Hematopoietic multipotent progenitor cell treated with erythropoietin and hydrocortisone succinate and interleukin-3 and kit ligand, for 8 days (in vitro differentiated cells): ENCODE data around the gene ZNF75A.
"Not testable (repeated sequence)": the region's sequence is repeated elsewhere in the genome, so short reads cannot be mapped to it uniquely, and the experiment has no call there.

Experiments
- DNase-seq: peaks from one replicate; pipeline ENCODE4 v3.0.0-alpha.2; 2015

ZNF75A gene

GRCh38 chr16:3305109-3306068 is at the start of gene ZNF75A, which contains the start of gene TIGD7:
Gene ZNF75A, plus strand, starts transcription at chr16:3305497. Its CDS starts 2,932 bp downstream, at chr16:3308429.
Gene TIGD7, minus strand, starts transcription at chr16:3305430. Its CDS starts 4,816 bp downstream, at chr16:3300614.
- peak; percentile 92 for DNase-seq

GRCh38 chr16:3256146-3256865 is 49.0 kb upstream of the ZNF75A start, which contains the start of gene MEFV:
Gene MEFV, minus strand, starts transcription at chr16:3256633. Its CDS starts 46 bp downstream, at chr16:3256587.
- DNase-seq, result no peak

GRCh38 chr16:3256866-3257465 is 48.3 kb upstream of the ZNF75A start:
- DNase-seq, result no peak

GRCh38 chr16:3259836-3260235 is 45.5 kb upstream of the ZNF75A start:
- DNase-seq, result no peak

- DNase-seq, result no peak
These were observed 42.8 kb upstream of the ZNF75A start for GRCh38 chr16:3262517-3262916.

GRCh38 chr16:3264137-3265036 is 40.9 kb upstream of the ZNF75A start:
- peak; percentile 99 for DNase-seq

GRCh38 chr16:3266873-3267537 is 38.3 kb upstream of the ZNF75A start:
- peak; percentile 71 for DNase-seq

GRCh38 chr16:3268294-3268693 is 37.0 kb upstream of the ZNF75A start:
- no peak for DNase-seq

GRCh38 chr16:3270718-3271117 is 34.6 kb upstream of the ZNF75A start:
- DNase-seq, result not testable (repeated sequence)

GRCh38 chr16:3271281-3271680 is 34.0 kb upstream of the ZNF75A start:
- DNase-seq, result not testable (repeated sequence)

- DNase-seq, result no peak
These were observed 30.8 kb upstream of the ZNF75A start for GRCh38 chr16:3274490-3274889.

- DNase-seq, result no peak
These were observed 30.4 kb upstream of the ZNF75A start for GRCh38 chr16:3274947-3275346.

- no peak for DNase-seq
These were observed 28.6 kb upstream of the ZNF75A start for GRCh38 chr16:3276679-3277078.

- DNase-seq, result no peak
These were observed 24.0 kb upstream of the ZNF75A start for GRCh38 chr16:3281222-3281820.

GRCh38 chr16:3282103-3282729 is 23.1 kb upstream of the ZNF75A start:
- DNase-seq, result peak; percentile 83

GRCh38 chr16:3282730-3283542 is 22.4 kb upstream of the ZNF75A start, which contains the start of gene ZNF263:
Gene ZNF263, plus strand, starts transcription at chr16:3283491. Its CDS starts 328 bp downstream, at chr16:3283819.
- peak; percentile 99 for DNase-seq

- DNase-seq, result no peak
These were observed 21.5 kb upstream of the ZNF75A start for GRCh38 chr16:3283543-3284447.

GRCh38 chr16:3285131-3285530 is 20.2 kb upstream of the ZNF75A start:
- no peak for DNase-seq
